DMS53 treated with DMSO at 0.1 percent for 48 hours (cell line): ENCODE data around the gene MRM3.
"Not testable (repeated sequence)": the region's sequence is repeated elsewhere in the genome, so short reads cannot be mapped to it uniquely, and the experiment has no call there.

Source experiments
- DNase-seq: peaks from one replicate; lab custom pipeline; 2025; ENCODE audit not compliant: unreplicated experiment; lab: John Stamatoyannopoulos, UW

MRM3 gene

GRCh38 chr17:752620-753219 lies 29.4 kb upstream of the MRM3 start:
- peak; percentile 12 for DNase-seq

GRCh38 chr17:753418-753817 lies 28.7 kb upstream of the MRM3 start:
- no peak for DNase-seq

- not testable (repeated sequence) for DNase-seq
Measured at GRCh38 chr17:755319-755961, 26.7 kb upstream of the MRM3 start.

GRCh38 chr17:756010-756567 lies 26.1 kb upstream of the MRM3 start:
- DNase-seq: not testable (repeated sequence)

GRCh38 chr17:759964-760363 lies 22.2 kb upstream of the MRM3 start:
- DNase-seq: no peak

- DNase-seq: no peak
Measured at GRCh38 chr17:760371-760770, 21.8 kb upstream of the MRM3 start.

GRCh38 chr17:767076-767475 lies 15.1 kb upstream of the MRM3 start:
- DNase-seq: no peak

- no peak for DNase-seq
Measured at GRCh38 chr17:773016-773415, 9.1 kb upstream of the MRM3 start.

- no peak for DNase-seq
Measured at GRCh38 chr17:773467-774312, 8.5 kb upstream of the MRM3 start.

- DNase-seq: no peak
Measured at GRCh38 chr17:774313-774584, 7.9 kb upstream of the MRM3 start.

- no peak for DNase-seq
Measured at GRCh38 chr17:778096-778495, 4.1 kb upstream of the MRM3 start.

GRCh38 chr17:784143-784542 lies 2.0 kb downstream of the MRM3 start:
- DNase-seq: peak; percentile 4

GRCh38 chr17:785901-786300 lies 3.7 kb downstream of the MRM3 start:
- not testable (repeated sequence) for DNase-seq

- no peak for DNase-seq
Measured at GRCh38 chr17:787641-788221, 5.6 kb downstream of the MRM3 start.

GRCh38 chr17:788551-788950 lies 6.4 kb downstream of the MRM3 start:
- no peak for DNase-seq

- DNase-seq: no peak
Measured at GRCh38 chr17:789160-789840, 7.1 kb downstream of the MRM3 start.

GRCh38 chr17:789931-790873 lies 8.0 kb downstream of the MRM3 start:
- DNase-seq: not testable (repeated sequence)

- not testable (repeated sequence) for DNase-seq
Measured at GRCh38 chr17:790874-791247, 8.7 kb downstream of the MRM3 start.

- DNase-seq: no peak
Measured at GRCh38 chr17:791829-792228, 9.7 kb downstream of the MRM3 start.

- no peak for DNase-seq
Measured at GRCh38 chr17:792277-792676, 10.1 kb downstream of the MRM3 start.
